Fibroblast of the conjunctiva (primary cell): ENCODE measurements around the gene ZNF628.

Source experiments
- DNase-seq: peaks from one replicate; pipeline ENCODE4 v3.0.0-alpha.2; 2010; ENCODE audit warnings: low read depth

ZNF628 gene

DNA sequence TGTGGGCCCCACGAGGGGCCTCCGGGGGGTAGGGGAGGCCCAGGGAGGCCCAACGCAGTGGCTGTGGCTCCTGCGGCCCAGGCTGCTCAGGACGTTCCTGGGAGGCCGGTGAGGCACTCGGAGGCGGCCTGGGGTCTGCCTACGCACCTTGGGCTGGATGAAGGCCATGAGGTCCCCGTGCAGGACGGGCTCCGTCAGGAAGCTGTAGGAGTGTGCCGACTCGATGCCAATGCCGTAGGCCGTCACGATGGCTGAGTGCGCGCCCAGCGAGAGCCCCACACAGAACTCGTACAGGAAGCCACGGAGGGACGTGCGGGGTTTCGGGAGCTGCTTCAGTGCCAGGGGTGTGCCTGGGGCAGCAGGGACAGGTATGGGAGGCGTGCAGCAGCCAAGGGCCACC, 54.6 kb downstream of the ZNF628 start:
- DNase-seq, result no peak
